ENCODE data around the gene CPSF3. TPM values are rescaled to one million over a fixed set of nuclear protein-coding genes. Genes with fewer than 3 reads are reported as not detected.

The CPSF3 gene
- total and polyA plus RNA-seq, 3 donors from 2014 or later = 54.4 to 112 (median 72.3) TPM

DNA sequence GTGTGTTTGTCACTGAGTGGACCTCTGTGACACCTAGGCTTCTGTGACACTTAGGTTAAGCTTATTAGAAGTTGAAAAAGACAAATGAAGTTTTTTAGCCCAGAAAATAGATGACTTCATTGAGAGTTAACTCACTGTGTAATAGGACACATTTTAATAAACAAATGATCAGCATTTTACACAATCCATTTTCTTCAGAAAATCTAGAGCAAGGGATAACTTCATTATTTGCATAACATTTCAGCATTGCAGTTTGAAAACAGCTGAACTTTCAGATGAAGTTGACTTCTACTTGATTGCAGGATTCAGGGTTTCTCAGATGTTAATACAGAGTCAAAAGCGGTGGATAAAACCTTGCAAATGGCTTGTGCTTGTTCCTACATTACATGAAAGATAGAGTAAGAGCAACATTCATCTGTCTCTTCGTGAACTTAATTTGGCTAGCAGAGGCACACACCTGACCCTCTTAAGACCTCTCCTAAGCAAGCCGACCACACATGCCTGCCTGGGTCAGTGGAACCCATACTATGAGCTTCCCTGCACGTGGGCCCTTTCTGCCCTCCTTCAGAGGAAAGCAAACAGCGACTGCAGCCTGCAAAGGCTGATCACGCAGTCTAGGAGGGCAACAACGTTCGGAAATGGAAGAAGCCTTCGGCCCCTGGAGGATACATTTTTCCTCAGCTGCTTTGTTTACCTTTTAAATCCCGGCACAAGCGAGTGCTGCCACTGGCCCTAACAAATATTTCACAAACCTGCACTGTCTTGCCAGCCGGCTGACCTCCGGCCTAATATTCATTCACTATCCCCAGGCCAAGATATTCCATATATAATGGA, 16.7 kb upstream of the CPSF3 start:
- no peak for DNase-seq
- TF ChIP-seq POLR2A (IDR thresholded peaks at IDR 0.05) = no peak
- TF ChIP-seq, protein P1, sequence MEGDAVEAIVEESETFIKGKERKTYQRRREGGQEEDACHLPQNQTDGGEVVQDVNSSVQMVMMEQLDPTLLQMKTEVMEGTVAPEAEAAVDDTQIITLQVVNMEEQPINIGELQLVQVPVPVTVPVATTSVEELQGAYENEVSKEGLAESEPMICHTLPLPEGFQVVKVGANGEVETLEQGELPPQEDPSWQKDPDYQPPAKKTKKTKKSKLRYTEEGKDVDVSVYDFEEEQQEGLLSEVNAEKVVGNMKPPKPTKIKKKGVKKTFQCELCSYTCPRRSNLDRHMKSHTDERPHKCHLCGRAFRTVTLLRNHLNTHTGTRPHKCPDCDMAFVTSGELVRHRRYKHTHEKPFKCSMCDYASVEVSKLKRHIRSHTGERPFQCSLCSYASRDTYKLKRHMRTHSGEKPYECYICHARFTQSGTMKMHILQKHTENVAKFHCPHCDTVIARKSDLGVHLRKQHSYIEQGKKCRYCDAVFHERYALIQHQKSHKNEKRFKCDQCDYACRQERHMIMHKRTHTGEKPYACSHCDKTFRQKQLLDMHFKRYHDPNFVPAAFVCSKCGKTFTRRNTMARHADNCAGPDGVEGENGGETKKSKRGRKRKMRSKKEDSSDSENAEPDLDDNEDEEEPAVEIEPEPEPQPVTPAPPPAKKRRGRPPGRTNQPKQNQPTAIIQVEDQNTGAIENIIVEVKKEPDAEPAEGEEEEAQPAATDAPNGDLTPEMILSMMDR (IDR thresholded peaks at IDR 0.05) = no peak
- intact Hi-C loops (cut with DNase I; ENCODE audit: low total_unique reads) = no loop called here
- Histone ChIP-seq H3K9me3 (no peaks in the 10 kb centered on the region), H3K36me3 (ENCODE audit: low read depth, missing control alignments) (no peaks in the 10 kb centered on the region), H3K4me1 (no peaks in the 10 kb centered on the region), H3K27me3 (no peaks in the 10 kb centered on the region), H3K27ac (no peak overlapping the region), H3K4me3 (no peak overlapping the region)
- WGBS, 2 donors = 77 to 79% methylated on average over 13 of the region's 13 CpGs

DNA sequence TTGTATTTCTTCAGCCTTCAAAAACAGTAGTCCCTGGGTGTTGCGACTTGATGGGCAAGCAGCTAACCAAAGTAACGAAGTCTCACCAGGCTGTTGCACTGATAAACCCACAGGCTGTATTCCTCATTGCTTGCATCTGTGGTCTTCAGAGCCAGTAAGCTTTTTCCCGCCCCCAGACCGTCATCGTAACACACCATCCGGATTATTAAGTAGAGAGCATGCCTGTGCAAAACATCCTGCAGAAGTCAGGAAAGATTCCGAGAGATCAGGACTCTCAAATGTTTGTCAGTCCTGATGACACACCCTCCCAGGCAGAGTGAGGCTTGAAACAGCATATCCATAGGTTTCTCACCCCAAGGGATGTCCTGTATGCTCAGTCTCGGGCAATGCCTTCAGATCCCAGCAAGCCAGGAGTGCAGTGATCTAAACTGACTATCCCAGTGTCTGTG, 16.1 kb upstream of the CPSF3 start:
- Histone ChIP-seq H3K27me3 (no peaks in the 10 kb centered on the region), H3K27ac (no peak overlapping the region), H3K9me3 (no peaks in the 10 kb centered on the region), H3K4me3 (no peak overlapping the region), H3K4me1 (no peaks in the 10 kb centered on the region), H3K36me3 (ENCODE audit: low read depth, missing control alignments) (no peaks in the 10 kb centered on the region)
- DNase-seq = no peak
- intact Hi-C loops (cut with DNase I; ENCODE audit: low total_unique reads) = no loop called here
- 86% methylated on average over 7 to 8 of the region's 8 CpGs for WGBS, 2 donors
- no peak for TF ChIP-seq POLR2A (IDR thresholded peaks at IDR 0.05)
- TF ChIP-seq, protein P1 (IDR thresholded peaks at IDR 0.05) = no peak

DNA sequence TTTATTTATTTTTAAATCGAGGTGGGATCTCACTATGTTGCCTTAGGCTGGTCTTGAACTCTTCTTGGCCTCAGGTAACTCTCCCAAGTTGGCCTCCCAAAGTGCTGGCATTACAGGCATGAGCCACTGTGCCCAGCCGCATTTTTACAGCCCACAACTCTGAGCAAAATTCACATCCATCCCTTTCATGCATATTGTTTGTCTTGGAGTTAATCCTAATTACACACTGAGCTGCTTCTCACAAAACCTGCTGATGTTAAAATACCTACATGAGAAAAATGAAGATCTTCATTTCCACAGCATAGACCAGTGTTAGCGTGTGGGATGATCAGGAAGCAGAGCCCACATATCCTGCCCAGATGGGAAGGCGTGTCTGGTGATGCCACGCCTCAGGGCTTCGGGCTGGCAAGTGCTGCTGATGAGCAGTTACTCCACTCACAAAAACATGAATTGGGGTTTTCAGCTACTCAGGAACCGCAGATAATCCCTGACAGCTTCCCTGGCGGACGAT, 14.8 kb upstream of the CPSF3 start:
- H3K36me3 ChIP-seq (ENCODE audit: low read depth, missing control alignments) = no peaks in the 10 kb centered on the region
- H3K27ac ChIP-seq = no peak overlapping the region
- H3K27me3 ChIP-seq = no peaks in the 10 kb centered on the region
- DNase-seq = no peak
- H3K9me3 ChIP-seq = no peaks in the 10 kb centered on the region
- H3K4me3 ChIP-seq = no peak overlapping the region
- no peaks in the 10 kb centered on the region for H3K4me1 ChIP-seq
- intact Hi-C loops (cut with DNase I; ENCODE audit: low total_unique reads) = no loop called here
- no peak for TF ChIP-seq POLR2A (IDR thresholded peaks at IDR 0.05)
- TF ChIP-seq, protein P1 (IDR thresholded peaks at IDR 0.05) = no peak
- 90 to 93% methylated on average over 8 to 9 of the region's 9 CpGs for WGBS, 2 donors

DNA sequence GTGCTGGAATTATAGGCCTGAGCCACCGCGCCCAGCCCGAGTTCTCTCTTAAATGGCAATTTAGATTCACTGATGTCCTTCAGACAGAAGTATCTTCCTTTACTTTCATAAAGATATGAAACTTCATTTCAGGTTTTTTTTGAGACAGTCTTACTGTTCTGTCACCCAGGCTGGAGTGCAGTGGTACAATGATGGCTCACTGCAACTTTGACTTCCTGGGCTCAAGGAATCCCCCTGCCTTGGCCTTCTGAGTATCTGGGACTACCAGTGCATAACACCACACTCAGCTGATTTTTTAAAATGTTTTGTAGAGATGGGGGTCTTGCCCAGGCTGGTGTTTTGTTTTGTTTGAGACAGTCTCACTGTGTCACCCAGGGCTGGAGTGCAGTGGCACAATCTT, 13.3 kb upstream of the CPSF3 start:
- no peak for DNase-seq
- Histone ChIP-seq H3K9me3 (no peaks in the 10 kb centered on the region), H3K4me3 (no peak overlapping the region), H3K36me3 (ENCODE audit: low read depth, missing control alignments) (no peaks in the 10 kb centered on the region), H3K4me1 (no peaks in the 10 kb centered on the region), H3K27me3 (no peaks in the 10 kb centered on the region), H3K27ac (no peak overlapping the region)
- TF ChIP-seq, protein P1 (IDR thresholded peaks at IDR 0.05) = no peak
- intact Hi-C loops (cut with DNase I; ENCODE audit: low total_unique reads) = no loop called here
- 95 to 97% methylated on average over 3 of the region's 3 CpGs for WGBS, 2 donors
